ENCODE results near the gene MTHFSD.

Gene MTHFSD

GRCh38 chr16:86570558-86571529 is 15.8 kb upstream of the MTHFSD start (continued):
- TF ChIP-seq, protein P1, sequence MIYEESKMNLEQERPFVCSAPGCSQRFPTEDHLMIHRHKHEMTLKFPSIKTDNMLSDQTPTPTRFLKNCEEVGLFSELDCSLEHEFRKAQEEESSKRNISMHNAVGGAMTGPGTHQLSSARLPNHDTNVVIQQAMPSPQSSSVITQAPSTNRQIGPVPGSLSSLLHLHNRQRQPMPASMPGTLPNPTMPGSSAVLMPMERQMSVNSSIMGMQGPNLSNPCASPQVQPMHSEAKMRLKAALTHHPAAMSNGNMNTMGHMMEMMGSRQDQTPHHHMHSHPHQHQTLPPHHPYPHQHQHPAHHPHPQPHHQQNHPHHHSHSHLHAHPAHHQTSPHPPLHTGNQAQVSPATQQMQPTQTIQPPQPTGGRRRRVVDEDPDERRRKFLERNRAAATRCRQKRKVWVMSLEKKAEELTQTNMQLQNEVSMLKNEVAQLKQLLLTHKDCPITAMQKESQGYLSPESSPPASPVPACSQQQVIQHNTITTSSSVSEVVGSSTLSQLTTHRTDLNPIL (CRISPR knock-in tag; IDR thresholded peaks at IDR 0.05; ENCODE audit: low read depth) = no peak
- no peak for TF ChIP-seq SNAI2 (CRISPR knock-in tag; IDR thresholded peaks at IDR 0.05)
- no peak for TF ChIP-seq RARB (CRISPR knock-in tag; IDR thresholded peaks at IDR 0.05)

DNA sequence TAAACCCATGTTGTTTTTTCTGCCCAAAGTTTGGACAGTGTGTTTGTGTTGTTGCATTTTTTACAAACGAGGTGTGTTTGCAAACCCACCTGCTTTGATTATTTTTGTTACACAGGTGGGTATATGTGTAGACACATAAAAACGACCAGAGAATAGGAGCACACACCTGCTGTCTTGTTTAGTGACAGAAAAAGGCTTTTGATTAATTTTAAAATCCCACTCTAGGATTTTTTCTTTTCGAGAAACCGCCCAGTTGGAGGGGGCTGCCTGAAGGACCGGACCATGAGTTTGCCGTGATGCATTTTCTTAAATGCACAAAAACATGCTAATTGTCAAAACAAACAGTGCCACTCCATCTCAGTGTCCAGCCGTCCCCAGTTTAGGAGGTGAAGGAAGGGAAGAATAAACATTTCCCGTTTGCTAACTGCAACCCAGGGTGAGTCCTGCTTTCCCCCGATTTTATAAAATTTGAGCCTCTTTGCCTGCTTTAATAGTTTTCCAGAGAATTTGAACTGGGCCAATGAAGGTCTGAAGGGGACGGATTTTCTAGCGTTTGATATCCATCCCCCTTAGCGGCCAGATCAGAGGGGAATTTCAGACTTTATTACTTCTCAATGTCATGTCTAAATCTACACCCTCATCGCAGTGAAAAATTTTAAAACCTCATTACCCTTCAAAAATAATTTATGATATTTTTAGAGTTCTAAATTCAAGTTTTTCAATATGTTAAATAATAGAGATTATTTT is 14.8 kb upstream of the MTHFSD start:
- no peak for TF ChIP-seq ZNF70 (CRISPR knock-in tag; IDR thresholded peaks at IDR 0.05)
- no peak for TF ChIP-seq RARB (CRISPR knock-in tag; IDR thresholded peaks at IDR 0.05)
- no peak for TF ChIP-seq OSR1 (CRISPR knock-in tag; IDR thresholded peaks at IDR 0.05)
- TF ChIP-seq CSDC2 (CRISPR knock-in tag; IDR thresholded peaks at IDR 0.05) = no peak
- no peak for ATAC-seq

GRCh38 chr16:86568677-86569623 is 13.9 kb upstream of the MTHFSD start:
- no peak for ATAC-seq
- TF ChIP-seq SNAI2 (CRISPR knock-in tag; IDR thresholded peaks at IDR 0.05) (no peak), TSHZ2 (CRISPR knock-in tag; IDR thresholded peaks at IDR 0.05) (no peak), ZFP3 (CRISPR knock-in tag; IDR thresholded peaks at IDR 0.05) (no peak), CSDC2 (CRISPR knock-in tag; IDR thresholded peaks at IDR 0.05) (no peak), RARB (CRISPR knock-in tag; IDR thresholded peaks at IDR 0.05) (no peak), ESRRG (CRISPR knock-in tag; IDR thresholded peaks at IDR 0.05) (no peak), ZNF8 (CRISPR knock-in tag; IDR thresholded peaks at IDR 0.05) (no peak), ZNF70 (CRISPR knock-in tag; IDR thresholded peaks at IDR 0.05) (no peak), POU6F1 (CRISPR knock-in tag; IDR thresholded peaks at IDR 0.05; ENCODE audit: borderline replicate concordance, low read depth) (no peak), ZFP30 (CRISPR knock-in tag; IDR thresholded peaks at IDR 0.05) (no peak), TOX (CRISPR knock-in tag; IDR thresholded peaks at IDR 0.05; ENCODE audit: borderline replicate concordance) (no peak), ISL1 (CRISPR knock-in tag; IDR thresholded peaks at IDR 0.05) (no peak), ARNTL (CRISPR knock-in tag; IDR thresholded peaks at IDR 0.05; ENCODE audit: borderline replicate concordance, low read depth) (no peak), OSR1 (CRISPR knock-in tag; IDR thresholded peaks at IDR 0.05) (no peak), CSRNP3 (CRISPR knock-in tag; IDR thresholded peaks at IDR 0.05) (no peak)
- TF ChIP-seq, protein P1 (CRISPR knock-in tag; IDR thresholded peaks at IDR 0.05; ENCODE audit: low read depth) = no peak
